ENCODE results near the gene TMOD1.
"Not testable (repeated sequence)": the region's sequence is repeated elsewhere in the genome, so short reads cannot be mapped to it uniquely, and the experiment has no call there.

TMOD1 gene

DNA sequence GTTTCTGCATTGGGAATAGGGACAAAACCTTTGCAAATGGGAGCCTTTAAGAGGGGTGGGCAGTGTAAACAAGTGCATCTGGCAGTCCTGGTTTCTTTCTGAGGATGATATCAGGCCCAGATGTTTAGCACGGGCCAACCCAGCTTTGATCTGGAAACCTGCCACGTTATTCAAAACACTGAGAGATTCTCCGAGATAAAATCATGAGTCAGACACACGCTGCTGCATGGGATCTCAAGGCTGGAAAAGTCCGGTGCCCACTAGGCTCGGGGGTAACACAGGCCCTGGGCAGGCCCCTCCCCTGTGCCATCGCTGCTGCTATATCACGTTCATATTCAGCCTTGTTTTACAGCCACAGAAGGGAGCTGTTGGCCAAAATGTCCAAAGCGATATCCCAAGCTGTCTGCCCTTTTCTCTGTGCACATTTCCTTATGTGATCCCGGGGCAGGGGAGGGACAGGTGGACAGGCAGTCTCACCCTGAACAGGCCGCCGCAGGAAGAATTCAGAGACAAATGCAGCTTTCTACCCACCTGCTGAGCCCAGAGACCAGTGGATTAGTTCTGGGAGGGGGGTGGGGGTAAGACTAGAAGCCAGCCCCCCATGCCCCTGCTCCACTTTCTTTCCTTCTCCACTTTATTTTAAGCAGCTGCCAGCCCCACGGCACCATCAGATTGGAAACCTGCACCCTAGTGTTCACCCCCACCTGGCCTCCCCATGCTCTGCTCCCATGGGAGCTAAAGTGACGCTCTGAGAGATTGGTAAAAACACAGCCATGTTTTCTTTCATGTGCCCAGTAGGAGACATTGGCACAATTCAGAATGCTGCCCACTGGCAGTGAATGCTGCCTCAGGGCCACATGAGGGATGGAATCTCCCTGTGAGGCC, 63.1 kb downstream of the TMOD1 start:
- DNase-seq (ENCODE audit: low read depth in 2 of 3, low spot score in 1 of 3): no peak

DNA sequence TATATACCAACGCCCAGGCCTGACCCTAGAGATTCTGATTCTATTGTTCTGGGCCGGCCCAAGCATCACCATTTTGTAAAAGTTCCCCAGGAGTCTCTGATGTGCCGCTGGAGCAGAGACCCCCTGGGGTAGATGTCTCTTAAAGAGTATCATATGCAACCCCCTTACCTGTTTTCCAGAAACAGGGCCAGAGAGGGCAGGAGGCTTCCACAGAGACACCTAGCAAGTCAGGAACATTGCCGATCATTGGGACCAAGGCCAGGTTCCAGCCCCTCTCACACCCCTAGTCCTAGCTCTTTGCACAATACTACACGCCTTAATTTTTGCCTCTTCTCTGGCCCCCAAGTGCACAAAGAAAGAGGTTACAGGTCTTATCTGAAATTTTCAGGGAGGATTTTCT, 63.8 kb downstream of the TMOD1 start:
- no peak for DNase-seq (ENCODE audit: low read depth in 2 of 3, low spot score in 1 of 3)

DNA sequence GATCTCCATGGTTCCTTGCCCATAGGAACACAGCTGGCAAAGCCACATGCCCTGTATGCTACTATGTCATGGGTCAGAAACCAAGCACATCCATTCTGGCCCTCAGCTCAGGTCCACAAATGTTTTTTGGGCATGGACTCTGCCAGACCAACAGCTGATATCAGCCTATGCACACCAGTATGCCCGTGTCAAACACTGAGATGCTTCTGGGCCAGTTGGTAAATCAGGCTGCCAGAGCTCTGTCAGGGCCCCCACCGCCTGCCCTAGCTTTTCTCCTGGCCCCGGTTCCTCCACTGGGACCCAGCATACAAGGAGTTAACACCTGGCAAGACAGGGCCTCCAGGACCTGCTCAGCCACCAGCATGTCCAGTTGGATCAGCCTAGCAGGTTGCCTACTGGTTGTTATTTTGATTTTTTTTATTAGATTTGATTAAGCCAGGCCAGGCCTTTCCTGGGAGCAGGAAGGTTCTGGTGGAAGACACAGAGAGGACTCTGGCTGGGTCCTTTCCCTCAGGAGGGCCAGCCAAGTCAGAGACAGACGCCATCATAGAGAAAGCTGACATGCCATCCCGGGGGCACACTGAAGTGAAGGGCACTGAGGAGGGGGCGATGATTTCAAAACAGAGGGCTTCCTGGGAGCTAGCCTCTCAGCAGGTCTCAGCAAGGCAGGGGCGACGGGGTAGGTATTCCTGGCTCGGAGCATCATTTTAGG, 65.9 kb downstream of the TMOD1 start:
- no peak for DNase-seq (ENCODE audit: low read depth in 2 of 3, low spot score in 1 of 3)

GRCh38 chr9:97567894-97568202, 66.4 kb downstream of the TMOD1 start:
- DNase-seq (ENCODE audit: low read depth in 2 of 3, low spot score in 1 of 3): no peak

DNA sequence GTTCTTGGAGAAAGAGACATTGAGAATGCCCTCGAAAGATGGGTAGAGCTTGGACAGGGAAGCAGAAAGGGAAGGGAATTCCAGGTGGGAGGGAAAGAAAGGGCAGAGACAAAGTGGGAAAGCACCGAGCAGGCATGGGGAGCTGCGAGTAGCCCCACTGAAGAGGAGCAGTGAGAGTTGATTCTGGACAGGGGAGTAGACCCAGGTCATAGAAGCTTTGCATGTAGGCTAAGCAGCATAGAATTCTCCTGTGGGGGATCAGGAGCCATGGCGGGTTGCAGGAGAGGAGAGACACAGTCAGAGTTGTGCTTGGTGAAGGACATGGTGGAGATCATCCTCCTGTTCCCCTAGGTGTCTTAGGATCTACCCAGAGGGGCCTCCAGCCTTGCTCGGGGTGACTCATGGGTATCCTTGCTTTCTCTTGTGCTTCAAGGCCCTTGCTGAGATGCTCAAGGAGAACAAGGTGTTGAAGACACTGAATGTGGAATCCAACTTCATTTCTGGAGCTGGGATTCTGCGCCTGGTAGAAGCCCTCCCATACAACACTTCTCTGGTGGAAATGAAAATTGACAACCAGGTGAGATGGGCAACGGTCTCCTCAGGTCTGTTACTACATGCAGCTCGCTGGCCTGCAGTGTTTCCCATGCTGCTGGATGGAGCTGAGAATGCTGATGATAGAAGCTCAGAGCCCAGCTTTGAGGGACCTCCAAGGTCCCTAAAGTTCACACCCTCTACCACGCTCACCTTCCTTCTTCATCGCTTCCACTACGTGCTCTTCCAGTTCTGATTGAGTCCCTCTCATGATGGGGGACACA, 67.2 kb downstream of the TMOD1 start:
- no peak for DNase-seq (ENCODE audit: low read depth in 2 of 3, low spot score in 1 of 3)

GRCh38 chr9:97570899-97571298, 69.4 kb downstream of the TMOD1 start:
- no peak for DNase-seq (ENCODE audit: low read depth in 2 of 3, low spot score in 1 of 3)

DNA sequence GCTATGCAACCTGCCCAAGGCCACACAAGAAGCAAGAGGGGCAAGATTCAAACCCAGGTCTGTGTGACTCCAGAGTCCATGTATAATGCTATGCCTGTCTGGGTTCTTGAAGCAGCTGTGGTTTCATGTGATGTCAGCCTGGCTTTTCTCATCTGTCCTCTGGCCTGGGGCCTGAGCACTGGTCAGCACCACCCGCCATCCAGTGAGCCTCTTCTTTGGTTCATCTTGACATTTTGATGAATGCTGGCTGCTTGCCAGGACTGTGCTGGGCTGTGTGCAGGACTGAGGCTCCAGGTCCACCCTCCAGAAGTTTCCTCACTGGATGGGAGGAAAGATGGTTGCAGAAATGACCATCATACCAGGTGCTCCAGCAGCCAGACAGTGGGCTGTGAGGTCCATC, 70.2 kb downstream of the TMOD1 start:
- DNase-seq (ENCODE audit: low read depth in 2 of 3, low spot score in 1 of 3): no peak

DNA sequence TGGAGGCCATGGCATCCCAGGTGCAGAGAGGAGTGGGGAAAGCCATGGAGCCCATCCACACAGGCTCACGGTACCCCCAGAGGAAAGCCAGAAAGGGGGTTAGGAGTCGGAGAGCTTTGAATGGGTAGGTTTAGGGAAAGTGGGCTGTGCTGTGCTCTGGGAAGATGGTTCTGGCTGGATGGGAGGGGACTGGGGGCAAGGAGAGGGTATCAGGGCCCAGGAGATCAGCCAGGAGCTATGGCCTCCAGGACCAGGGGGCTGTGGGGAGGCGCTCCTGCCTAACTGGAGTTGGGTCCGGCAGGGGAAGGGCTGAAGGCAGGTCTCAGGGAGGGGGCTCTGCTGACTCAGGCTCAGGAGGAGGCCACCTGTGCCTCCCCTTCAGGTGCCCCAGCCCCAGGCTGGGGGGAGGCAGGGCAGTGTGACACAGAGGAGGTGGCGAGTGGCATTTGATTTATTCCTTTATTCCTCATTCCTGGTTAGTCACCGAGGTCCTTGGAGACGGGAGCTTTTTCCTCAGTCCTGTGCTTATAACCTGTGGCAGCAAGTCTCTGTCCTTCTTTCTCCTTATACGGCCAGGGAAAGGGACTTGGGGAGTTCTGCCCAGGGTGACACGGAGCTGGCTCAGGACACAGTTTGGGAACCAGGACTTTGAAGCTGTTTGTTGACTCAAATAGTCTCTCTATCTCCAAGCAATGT, 70.9 kb downstream of the TMOD1 start:
- DNase-seq (ENCODE audit: low read depth in 2 of 3, low spot score in 1 of 3): no peak

GRCh38 chr9:97572892-97573365, 71.5 kb downstream of the TMOD1 start:
- no peak for DNase-seq (ENCODE audit: low read depth in 2 of 3, low spot score in 1 of 3)

DNA sequence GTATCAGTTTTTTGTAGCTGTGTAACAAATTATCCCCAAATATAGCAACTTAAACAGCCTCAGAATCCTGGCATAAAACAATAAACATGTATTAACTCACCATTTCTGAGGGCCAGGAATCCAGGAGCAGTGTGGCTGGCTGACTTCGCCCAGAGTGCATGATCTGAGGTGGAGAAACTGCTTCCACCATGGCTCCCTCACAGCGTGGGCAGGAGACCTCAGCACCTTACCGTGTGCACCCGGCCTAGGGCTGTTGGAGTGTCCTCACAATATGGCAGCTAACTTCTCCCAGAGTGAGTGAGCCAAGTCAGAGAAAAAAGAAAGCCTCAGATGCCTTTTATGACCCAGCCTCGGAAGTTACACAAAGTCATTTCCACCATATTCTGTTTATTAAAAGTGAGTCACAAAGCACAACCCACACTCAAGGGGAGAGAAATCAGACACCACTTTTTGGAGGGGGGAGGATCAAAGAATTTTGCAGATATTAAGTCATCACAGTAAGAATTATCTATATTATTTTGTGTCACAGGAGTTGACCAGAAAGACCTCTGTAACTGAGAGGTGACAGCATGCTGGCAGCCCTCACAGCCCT, 72.1 kb downstream of the TMOD1 start:
- DNase-seq (ENCODE audit: low read depth in 2 of 3, low spot score in 1 of 3): no peak

DNA sequence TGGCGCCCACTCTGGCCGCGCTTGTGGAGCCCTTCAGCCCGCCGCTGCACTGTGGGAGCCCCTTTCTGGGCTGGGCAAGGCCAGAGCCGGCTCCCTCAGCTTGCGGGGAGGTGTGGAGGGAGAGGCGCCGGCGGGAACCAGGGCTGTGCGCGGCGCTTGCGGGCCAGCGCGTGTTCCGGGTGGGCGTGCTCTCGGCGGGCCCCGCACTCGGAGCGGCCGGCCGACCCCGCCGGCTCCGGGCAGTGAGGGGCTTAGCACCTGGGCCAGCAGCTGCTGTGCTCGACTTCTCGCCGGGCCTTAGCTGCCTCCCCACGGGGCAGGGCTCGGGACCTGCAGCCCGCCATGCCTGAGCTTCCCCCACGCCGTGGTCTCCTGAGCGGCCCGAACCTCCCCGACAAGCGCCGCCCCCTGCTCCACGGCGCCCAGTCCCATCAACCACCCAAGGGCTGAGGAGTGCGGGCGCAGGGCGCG, 72.7 kb downstream of the TMOD1 start:
- DNase-seq (ENCODE audit: low read depth in 2 of 3, low spot score in 1 of 3): not testable (repeated sequence)

GRCh38 chr9:97574921-97575672, 73.6 kb downstream of the TMOD1 start:
- peak; percentile 6 to 34 (median 25) for DNase-seq (ENCODE audit: low read depth in 2 of 3, low spot score in 1 of 3)

DNA sequence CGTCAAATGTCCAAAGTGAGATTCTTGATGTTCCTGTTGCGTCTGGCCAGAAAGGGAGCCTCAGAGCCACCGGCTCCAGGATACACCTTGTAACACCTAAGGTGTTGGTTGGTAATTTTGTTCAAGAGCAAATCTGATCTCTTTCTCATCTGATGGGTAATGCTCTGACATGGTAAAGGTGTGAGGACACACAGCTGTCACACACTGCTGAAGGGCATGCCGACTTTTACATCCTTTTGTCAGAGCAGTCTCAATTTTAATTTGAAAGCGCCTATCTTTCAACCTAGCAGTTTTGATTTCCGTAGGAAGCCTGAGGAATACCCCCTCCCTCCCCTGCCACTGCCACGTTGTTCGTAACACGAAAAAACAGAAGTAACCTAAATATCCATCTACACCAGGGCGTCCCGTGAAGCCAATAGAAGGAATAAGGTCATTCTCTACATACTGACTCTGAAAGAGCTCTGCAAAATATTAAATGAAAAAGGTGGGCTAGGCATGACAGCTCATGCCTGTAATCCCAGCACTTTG, 74.3 kb downstream of the TMOD1 start:
- DNase-seq (ENCODE audit: low read depth in 2 of 3, low spot score in 1 of 3): no peak

DNA sequence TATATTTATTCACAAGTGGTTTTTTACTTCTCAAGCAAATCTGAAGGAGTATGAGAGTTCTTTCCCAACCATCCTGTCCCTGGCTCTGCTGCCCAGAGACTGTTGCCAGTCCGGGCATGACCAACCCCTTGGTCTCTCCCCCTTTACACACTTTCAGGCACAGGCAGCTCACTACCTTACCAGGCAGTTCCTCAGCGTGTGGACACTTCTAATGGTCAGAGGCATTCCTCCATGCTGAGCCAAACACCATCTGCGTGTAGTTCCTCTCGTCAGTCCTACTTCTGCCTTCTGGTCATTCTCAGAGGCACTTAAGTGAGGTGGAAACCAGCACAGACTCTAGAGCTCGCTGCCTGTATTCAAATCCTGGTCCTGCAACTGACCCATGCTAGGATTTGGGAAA, 75.6 kb downstream of the TMOD1 start:
- DNase-seq (ENCODE audit: low read depth in 2 of 3, low spot score in 1 of 3): no peak

GRCh38 chr9:97578846-97579245, 77.4 kb downstream of the TMOD1 start:
- DNase-seq (ENCODE audit: low read depth in 2 of 3, low spot score in 1 of 3): no peak

- DNase-seq (ENCODE audit: low read depth in 2 of 3, low spot score in 1 of 3): no peak
Measured at GRCh38 chr9:97579914-97580313, 78.4 kb downstream of the TMOD1 start.

GRCh38 chr9:97581590-97581989, 80.1 kb downstream of the TMOD1 start:
- DNase-seq (ENCODE audit: low read depth in 2 of 3, low spot score in 1 of 3): not testable (repeated sequence)

GRCh38 chr9:97584778-97585177, 83.3 kb downstream of the TMOD1 start:
- DNase-seq (ENCODE audit: low read depth in 2 of 3, low spot score in 1 of 3): not testable (repeated sequence)

DNA sequence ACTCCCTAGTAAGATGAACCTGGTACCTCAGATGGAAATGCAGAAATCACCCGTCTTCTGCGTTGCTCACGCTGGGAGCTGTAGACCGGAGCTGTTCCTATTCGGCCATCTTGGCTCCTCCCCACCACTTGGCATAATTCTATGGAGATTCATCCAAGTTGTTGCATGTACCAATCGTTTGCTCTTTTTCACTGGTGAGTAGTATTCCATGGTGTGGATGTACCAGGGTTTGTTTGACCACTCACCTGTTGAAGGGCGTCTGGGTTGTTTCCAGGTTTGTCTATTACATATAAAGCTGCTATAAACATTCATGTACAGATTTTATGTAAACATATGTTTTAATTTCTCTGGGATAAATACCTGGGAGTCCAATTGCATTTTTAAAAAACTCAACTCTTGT, 85.4 kb downstream of the TMOD1 start:
- DNase-seq (ENCODE audit: low read depth in 2 of 3, low spot score in 1 of 3): not testable (repeated sequence)

- DNase-seq (ENCODE audit: low read depth in 2 of 3, low spot score in 1 of 3): no peak
Measured at GRCh38 chr9:97591535-97591934, 90.1 kb downstream of the TMOD1 start.

Measured in stimulated activated CD4-positive, alpha-beta T cell treated with anti-CD3 and anti-CD28 coated beads, Interleukin-12 subunit alpha, Interleukin-12 subunit beta, amount 100 ng/mL, for 48 hours (primary cell).